A549 (cell line): Measurements from ENCODE around the gene PXDC1.

Source experiments
- CHD2 ChIP-seq: fragments of 150-350 bp; IDR thresholded peaks from 2 replicates; pipeline ENCODE4 v1.6.1; 2014; ENCODE audit warnings: low read length; ENCODE audit not compliant: partially characterized antibody
- CTCF ChIP-seq: fragments of >200 bp; sonication (Bioruptor Twin); formaldehyde crosslinking; IDR thresholded peaks from 3 replicates; pipeline ENCODE4 v1.5.1; 2016
- FOSB ChIP-seq: fragments of 250-450 bp; sonication (Bioruptor Pico); IDR thresholded peaks from 2 replicates; pipeline ENCODE4 v1.5.0; 2020; ENCODE audit warnings: mild to moderate bottlenecking, moderate library complexity
- GATA3 ChIP-seq: IDR thresholded peaks from 2 replicates; pipeline ENCODE4 v1.6.1; 2012; ENCODE audit warnings: borderline replicate concordance
- HDAC2 ChIP-seq: fragments of 200-600 bp; sonication (generic); IDR thresholded peaks from 2 replicates; pipeline ENCODE4 v1.6.1; 2016
- POLR2A ChIP-seq: IDR thresholded peaks from 2 replicates; pipeline ENCODE4 v1.6.1; 2012; ENCODE audit warnings: mild to moderate bottlenecking, low read length
- SREBF2 ChIP-seq: fragments of 450-650 bp; IDR thresholded peaks from 2 replicates; pipeline ENCODE4 v1.6.1; 2014; ENCODE audit warnings: mild to moderate bottlenecking, moderate library complexity
- TF ChIP-seq, protein P1 (sequence below): fragments of 250-450 bp; sonication (Bioruptor Pico); IDR thresholded peaks from 2 replicates; pipeline ENCODE4 v1.5.0; 2021; ENCODE audit warnings: mild to moderate bottlenecking, moderate library complexity, borderline replicate concordance
- TF ChIP-seq, protein P2 (sequence below): fragments of 150-350 bp; IDR thresholded peaks from 2 replicates; pipeline ENCODE4 v1.6.1; 2014; ENCODE audit warnings: low read depth, mild to moderate bottlenecking, low read length

DNA sequence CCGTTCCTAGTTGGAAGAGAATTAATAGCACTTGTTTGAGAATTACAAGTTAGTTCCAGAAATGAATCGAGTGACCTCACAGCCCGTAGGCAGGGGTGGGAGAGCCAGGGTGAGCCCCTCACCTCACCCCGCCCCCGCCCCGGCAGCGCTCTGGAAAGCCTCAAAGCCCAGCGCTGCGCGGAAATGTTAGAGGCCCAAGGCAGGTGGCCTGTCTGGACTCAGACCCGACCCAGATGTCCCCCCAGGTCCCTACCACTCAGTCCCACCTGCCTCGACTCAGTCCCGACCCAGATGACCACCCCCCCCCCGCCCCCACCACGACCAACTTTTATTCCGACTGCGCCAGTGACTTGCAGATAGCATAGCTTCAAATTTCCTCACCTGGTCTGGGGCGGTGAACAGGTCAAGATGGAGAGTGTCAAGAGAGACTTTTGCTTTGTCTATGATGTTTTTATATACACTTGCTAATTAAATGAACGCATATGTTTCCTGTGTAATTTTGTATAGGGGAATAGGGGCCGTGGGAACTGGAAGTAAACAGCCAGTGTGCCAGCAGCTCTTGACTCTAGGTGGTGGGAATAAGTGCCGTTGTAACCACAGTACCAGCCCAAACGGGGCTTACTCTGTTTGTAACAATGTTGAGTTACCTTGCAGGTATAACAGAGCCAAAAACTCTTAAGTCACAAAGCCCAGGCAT lies 1.2 kb upstream of the PXDC1 start:
- TF ChIP-seq CTCF (no peak), POLR2A (no peak), HDAC2 (no peak), CHD2 (no peak), SREBF2 (no peak), FOSB (CRISPR knock-in tag) (no peak), GATA3 (no peak)
- TF ChIP-seq, protein P1, sequence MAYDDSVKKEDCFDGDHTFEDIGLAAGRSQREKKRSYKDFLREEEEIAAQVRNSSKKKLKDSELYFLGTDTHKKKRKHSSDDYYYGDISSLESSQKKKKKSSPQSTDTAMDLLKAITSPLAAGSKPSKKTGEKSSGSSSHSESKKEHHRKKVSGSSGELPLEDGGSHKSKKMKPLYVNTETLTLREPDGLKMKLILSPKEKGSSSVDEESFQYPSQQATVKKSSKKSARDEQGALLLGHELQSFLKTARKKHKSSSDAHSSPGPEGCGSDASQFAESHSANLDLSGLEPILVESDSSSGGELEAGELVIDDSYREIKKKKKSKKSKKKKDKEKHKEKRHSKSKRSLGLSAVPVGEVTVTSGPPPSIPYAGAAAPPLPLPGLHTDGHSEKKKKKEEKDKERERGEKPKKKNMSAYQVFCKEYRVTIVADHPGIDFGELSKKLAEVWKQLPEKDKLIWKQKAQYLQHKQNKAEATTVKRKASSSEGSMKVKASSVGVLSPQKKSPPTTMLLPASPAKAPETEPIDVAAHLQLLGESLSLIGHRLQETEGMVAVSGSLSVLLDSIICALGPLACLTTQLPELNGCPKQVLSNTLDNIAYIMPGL (CRISPR knock-in tag), result no peak
- TF ChIP-seq, protein P2, sequence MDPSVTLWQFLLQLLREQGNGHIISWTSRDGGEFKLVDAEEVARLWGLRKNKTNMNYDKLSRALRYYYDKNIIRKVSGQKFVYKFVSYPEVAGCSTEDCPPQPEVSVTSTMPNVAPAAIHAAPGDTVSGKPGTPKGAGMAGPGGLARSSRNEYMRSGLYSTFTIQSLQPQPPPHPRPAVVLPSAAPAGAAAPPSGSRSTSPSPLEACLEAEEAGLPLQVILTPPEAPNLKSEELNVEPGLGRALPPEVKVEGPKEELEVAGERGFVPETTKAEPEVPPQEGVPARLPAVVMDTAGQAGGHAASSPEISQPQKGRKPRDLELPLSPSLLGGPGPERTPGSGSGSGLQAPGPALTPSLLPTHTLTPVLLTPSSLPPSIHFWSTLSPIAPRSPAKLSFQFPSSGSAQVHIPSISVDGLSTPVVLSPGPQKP, result no peak
